GM03348 (cell line): ENCODE measurements around the gene MCCD1.
"Not testable (repeated sequence)": the region's sequence is repeated elsewhere in the genome, so short reads cannot be mapped to it uniquely, and the experiment has no call there.

Experiments used
- DNase-seq: peaks from one replicate; pipeline ENCODE4 v3.0.0; 2012; ENCODE audit warnings: low spot score

MCCD1 gene

GRCh38 chr6:31528821-31529328 is at the start of gene MCCD1:
MCCD1 (plus strand) TSS chr6:31528962; CDS start chr6:31529015, 53 bp downstream.
- DNase-seq, result no peak

DNA sequence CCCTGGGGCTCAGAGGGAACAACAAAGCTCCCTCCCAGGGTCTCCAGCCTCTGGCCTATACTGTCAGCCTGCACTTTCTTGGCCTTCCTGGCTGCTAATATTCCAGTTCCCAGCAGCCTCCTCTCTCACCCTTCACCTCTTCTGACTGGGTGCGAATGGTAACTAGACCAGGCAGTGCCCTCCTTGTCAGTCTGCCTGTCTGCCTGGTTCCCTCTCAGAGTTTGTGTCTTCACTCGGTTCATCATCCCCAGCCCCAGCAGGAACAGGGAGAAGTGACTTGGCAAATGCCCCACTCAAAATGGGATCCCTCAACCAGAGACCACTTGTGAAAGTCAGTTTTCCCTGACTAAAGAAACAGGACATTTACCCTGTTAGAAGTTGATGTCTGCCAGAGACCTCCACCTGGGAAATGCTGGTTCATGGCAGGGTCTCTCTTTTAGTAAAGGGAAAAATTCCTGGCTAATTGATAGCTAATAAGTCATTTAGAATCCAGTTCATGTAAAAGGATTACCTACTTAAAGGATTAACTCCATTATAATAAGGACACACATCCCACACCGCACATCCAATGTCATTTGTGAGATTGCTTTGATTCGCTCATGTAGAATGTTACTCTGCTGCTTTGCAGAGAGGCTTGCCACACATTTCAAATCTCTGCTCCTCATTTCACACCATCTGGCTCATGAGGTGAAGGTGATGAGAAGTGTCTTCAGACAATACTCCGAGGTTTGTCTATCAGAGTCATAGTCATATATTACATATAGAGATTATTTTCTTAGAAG is 49.4 kb upstream of the MCCD1 start:
- no peak for DNase-seq

- DNase-seq, result no peak
Observed at GRCh38 chr6:31479933-31480535, 48.7 kb upstream of the MCCD1 start.

DNA sequence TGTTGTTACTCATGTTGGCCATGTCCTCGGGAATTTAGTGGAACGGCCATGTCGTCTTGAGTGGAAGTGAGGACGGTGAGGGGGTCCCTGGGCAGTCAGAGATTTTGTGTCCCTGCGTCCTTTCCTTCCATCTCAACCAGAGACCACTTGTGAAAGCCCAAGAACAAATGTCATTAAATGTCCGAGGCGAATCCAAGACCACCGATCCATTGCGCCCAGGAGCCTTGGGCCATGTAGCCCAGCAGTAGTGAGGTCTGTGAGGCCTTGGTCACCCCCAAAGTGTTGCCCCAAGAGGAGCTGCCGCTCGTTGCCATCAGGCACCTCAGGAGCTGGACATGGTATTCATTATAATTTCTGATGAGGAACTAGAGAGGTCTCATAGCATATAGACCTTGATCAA is 48.2 kb upstream of the MCCD1 start:
- DNase-seq, result no peak

GRCh38 chr6:31483392-31483791 is 45.4 kb upstream of the MCCD1 start:
- no peak for DNase-seq

- DNase-seq, result no peak
Observed at GRCh38 chr6:31485055-31485454, 43.7 kb upstream of the MCCD1 start.

GRCh38 chr6:31486065-31486837 is 42.5 kb upstream of the MCCD1 start:
- DNase-seq, result not testable (repeated sequence)

- DNase-seq, result not testable (repeated sequence)
Observed at GRCh38 chr6:31487674-31488073, 41.1 kb upstream of the MCCD1 start.

DNA sequence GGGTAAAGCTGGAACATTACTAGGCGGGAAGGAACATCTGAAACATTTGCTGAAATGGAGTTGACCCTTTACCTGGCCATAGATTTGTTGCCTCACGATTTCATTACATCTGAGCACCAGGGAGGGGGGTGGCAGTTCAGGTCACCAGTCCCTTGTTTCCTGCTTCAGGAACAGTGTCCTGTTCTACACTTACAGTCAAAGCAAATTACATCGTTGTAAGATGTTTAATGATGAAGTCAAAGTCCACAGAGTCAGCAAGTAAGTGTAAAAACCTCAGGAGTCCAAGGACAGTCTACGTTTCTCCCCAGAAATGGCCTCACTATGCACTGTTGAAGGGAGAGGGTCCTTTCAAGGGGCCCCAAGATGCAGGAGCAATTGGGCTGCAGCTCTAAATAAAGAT is 39.7 kb upstream of the MCCD1 start:
- no peak for DNase-seq

DNA sequence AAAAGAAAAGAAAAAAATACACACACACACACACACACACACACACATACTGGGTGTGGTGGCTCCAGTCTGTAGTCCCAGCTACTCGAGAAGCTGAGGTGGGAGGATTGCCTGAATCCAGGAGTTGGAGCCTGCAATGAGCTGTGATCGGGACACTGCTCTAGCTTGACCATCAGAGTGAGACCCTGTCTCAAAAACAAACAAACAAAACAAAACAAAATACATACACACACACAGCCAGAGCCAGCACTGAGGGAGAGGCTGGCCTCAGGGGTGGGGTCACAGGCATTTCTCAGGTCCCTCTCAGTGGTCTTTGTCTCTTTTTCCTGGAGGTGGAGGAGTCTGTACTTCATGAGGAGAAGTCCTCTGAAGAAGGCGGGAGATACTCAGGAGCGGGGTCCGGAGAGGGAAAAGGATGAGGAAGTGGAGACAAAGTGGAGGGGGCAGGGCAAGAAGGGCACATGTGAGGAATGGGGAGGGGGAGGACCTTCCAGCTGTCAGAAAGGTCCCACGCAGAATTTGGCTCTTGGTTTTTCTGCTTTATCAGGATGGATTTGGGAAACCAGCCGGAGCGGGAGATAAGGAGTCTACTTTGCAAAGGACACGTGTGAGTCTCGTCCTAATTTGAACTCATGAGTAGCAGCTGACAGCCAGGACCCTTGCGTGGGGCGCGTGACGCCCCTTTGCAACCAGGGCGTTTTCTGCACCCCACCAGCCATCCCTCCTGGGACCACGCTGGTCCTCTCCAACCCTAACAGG is 38.5 kb upstream of the MCCD1 start:
- no peak for DNase-seq

GRCh38 chr6:31493550-31493874 is 35.2 kb upstream of the MCCD1 start:
- DNase-seq, result not testable (repeated sequence)

DNA sequence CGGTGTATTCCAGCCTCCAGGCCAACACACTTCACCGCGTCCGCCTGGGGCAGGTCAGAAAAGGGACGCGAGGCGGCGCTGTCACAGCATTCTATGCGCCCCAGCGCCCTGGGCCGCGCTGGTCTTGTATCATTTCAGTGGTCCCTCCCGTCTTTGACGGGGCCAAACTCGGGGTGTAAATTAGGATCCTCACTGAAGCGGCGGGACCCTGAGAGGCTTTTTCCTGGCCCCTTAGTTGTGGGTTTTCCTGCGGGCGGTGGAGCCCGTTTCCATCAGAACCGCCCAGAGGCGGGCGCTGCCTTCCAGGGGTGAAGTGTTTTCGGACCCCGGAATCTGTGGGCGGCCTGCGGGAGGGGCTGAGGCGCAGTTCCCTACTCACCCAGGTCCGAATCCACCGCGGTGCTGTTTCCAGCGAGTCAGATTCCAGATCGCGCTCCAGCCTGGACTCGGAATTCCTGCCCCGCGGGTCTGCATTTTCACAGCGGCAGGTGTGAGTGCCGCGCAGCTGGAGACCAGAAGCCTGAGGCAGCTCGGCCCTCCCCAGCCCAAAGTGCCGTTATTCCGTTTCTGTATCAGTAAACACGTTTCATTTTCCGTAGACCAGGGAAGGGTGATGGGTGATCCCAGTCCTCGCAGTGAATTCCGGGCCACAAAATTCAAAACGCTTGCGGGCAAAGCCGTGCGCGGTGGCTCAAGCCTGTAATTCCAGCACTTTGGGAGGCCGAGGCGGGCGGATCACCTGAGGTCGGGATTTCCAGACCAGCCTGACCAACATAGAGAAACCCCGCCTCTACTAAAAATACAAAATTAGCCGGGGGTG is 34.7 kb upstream of the MCCD1 start:
- peak; percentile 77 for DNase-seq

- DNase-seq, result peak; percentile 37
Observed at GRCh38 chr6:31495580-31495979, 33.2 kb upstream of the MCCD1 start.

GRCh38 chr6:31496826-31497225 is 31.9 kb upstream of the MCCD1 start:
- not testable (repeated sequence) for DNase-seq

DNA sequence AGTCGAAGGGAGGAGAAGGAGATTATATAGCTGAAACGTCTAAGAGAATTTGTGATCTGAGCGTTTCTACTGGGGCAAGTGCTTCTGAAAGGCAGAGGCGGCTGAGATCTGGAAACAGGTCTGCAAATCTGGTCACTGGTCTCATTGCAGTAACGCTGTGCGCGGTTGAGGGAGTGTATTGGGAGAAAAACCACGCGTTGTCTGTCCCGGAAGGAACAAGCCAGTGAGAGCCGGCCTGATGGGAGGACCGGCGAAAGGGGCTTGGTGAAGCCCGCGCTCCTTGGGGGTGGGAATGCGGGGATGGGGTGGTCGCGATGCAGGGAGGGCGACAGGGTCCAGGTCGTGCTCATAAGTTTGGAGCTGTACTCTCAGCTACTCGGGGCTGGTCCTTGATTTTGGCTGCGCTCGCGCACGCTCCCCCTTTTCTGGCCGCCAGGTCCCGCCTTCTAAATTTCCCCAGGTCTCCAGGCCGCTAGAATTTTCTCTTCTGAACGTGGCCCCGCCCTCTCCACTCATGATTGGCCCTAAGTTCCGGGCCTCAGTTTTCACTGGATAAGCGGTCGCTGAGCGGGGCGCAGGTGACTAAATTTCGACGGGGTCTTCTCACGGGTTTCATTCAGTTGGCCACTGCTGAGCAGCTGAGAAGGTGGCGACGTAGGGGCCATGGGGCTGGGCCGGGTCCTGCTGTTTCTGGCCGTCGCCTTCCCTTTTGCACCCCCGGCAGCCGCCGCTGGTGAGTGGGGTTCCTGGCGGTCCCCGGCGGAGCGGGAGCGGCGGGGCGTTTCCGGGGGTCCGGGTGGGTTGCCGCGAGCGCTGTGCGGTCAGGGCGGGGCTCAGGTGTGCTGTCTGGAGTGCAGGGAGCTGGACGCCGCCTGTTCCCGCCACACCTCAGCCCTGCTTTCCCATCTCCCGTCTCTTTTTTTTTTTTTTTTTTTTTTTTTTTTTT is 31.0 kb upstream of the MCCD1 start, which contains the start of gene MICB:
Gene MICB, plus strand, starts transcription at position 615 of the 946 bp plus-strand sequence. Its CDS starts 49 bp downstream, at position 664.
- peak; percentile 82 for DNase-seq

GRCh38 chr6:31498748-31499147 is 30.0 kb upstream of the MCCD1 start:
- peak; percentile 44 for DNase-seq

DNA sequence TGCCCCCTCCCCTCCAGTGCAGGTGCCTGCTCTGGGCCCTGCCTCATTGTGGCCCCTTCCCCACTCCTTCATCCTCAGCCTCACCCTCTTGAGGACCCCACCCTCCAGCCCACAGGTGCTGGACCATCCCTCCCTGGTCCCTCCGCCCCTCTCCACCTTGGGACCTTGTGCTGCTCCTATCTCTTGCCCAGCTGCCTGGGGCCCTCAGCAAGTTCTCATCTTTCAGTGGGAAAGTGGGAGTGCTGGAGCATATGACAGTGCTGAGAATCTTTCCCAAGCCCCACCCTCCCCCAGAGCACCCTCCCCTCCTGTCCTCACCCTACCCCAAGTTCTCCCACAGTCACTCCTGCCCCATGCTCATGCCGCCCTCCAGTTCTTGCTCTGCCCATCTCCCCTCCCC is 29.1 kb upstream of the MCCD1 start:
- not testable (repeated sequence) for DNase-seq

GRCh38 chr6:31502586-31502985 is 26.2 kb upstream of the MCCD1 start:
- no peak for DNase-seq

- DNase-seq, result not testable (repeated sequence)
Observed at GRCh38 chr6:31509036-31509435, 19.7 kb upstream of the MCCD1 start.

GRCh38 chr6:31510007-31510406 is 18.8 kb upstream of the MCCD1 start:
- DNase-seq, result no peak
